Occipital lobe (tissue), 2 donors: ENCODE data around the gene RAB5B. TPM values are rescaled to one million over a fixed set of nuclear protein-coding genes. Genes with fewer than 3 reads are reported as not detected.
"Not testable (repeated sequence)": the region's sequence is repeated elsewhere in the genome, so short reads cannot be mapped to it uniquely, and the experiment has no call there.

ENCODE experiments used
- DNase-seq: peaks from one replicate; lab custom pipeline; 2025; lab: John Stamatoyannopoulos, UW
- total RNA-seq: library from RNA; depleted of rRNA; stranded (reverse); fragments of >200 nt; gene quantifications from one replicate; pipeline ENCODE4 v1.2.3, GENCODE V29; 2014

RAB5B gene
- total RNA-seq, 1 donor from 2014 or later: 37.4 TPM

GRCh38 chr12:55982319-55982936 lies 8.6 kb downstream of the RAB5B start:
- no peak for DNase-seq

DNA sequence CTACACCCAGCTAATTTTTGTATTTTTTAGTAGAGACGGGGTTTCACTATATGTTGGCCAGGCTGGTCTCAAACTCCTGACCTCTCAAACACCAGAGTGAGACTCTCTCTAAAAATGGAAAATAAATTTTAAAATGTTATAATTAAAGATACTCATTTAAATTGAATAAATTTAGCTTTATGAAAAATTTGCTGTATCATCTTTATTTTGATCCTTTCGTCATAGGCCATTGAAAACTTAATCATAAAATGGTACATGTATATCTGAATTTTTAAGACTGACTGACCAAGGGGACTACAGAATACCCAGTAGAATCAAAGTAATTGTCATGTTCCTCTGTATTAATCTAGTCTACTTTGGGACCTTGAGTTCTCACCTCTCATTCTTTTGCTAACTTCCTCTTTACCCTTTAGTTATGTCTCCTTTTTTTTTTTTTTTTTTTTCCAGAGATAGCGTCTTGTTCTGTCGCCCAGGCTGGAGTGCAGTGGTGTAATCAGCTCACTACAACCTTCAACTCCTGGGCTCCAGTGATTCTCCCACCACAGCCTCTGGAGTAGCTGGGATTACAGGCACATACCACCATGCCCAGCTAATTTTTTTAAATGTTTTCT lies 9.5 kb downstream of the RAB5B start:
- DNase-seq: no peak

- no peak for DNase-seq
Observed at GRCh38 chr12:55984861-55985260, 11.0 kb downstream of the RAB5B start.

- DNase-seq: no peak
Observed at GRCh38 chr12:55985341-55985740, 11.5 kb downstream of the RAB5B start.

DNA sequence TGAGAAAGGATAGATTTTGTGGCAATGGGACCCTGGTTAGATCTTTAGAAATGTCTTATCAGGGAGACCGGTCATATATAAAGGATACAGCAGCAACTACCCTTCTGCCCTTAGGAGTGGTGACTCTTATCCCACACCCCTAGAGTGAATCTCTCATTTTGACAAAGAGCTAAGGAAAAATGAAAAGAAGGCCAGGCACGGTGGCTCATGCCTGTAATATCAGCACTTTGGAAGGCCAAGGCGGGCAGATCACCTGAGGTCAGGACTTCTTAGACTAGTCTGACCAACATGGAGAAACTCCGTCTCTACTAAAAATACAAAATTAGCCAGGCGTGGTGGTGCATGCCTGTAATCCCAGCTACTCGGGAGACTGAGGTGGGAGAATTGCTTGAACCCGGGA lies 12.1 kb downstream of the RAB5B start:
- not testable (repeated sequence) for DNase-seq

DNA sequence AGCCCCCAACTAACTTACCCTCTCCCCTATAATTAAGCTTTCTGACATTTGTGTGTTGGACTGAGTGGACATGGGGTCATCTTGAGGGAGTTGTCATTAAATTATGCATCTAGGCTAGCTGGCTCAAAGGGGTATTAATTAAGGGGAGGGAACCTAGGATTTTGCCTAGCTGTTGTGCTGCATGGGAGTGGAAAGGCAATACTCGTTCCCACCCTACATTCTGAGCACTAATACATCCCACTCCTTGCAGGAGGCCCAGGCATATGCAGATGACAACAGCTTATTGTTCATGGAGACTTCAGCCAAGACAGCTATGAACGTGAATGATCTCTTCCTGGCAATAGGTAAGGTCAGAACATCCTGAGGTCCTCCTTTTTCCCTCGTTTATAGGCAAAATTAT lies 17.2 kb downstream of the RAB5B start:
- no peak for DNase-seq

- DNase-seq: no peak
Observed at GRCh38 chr12:55993230-55993853, 19.5 kb downstream of the RAB5B start.

DNA sequence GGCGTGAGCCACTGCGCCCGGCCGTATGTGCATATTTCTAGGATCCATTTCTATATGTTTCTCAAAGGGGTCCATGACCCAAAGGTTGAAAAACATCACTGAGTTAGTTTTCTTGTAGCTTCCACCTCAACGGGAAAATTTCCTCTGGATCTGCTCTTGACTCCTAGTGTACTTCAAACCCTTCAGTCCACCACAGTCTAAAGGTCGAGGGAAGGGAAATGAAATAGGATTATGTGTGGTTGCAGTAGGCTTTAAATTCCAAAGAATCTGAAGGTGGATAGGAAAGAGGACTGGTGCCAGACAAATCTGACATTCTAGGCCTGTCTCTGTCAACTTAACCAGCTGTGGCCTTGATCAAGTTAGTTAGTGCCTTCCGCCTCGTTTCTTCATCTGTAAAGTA lies 21.5 kb downstream of the RAB5B start:
- DNase-seq: no peak

DNA sequence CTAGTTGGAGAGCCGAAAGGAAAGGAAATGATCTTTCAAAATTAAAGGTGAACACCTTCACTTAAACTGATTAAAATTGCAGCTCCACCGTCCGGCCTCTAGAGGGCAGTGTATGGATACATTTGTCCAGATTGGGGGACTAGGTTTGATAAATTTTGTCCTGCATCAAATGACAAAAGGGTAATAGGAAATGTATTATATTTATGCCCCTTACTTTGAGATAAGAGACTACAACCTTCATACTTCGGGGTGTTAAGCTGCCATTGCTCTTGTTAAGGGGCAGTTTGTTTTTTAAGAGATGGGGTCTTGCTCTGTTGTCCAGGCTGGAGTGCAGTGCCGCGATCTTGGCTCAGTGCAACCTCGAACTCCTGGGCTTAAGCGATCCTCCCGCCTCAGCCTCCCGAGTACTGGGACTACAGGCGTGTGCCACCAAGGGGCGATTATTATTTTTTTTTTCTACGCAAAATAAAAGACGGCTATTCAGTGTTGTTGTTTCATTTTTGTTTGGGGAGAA lies 22.4 kb downstream of the RAB5B start:
- peak; percentile 24 for DNase-seq

DNA sequence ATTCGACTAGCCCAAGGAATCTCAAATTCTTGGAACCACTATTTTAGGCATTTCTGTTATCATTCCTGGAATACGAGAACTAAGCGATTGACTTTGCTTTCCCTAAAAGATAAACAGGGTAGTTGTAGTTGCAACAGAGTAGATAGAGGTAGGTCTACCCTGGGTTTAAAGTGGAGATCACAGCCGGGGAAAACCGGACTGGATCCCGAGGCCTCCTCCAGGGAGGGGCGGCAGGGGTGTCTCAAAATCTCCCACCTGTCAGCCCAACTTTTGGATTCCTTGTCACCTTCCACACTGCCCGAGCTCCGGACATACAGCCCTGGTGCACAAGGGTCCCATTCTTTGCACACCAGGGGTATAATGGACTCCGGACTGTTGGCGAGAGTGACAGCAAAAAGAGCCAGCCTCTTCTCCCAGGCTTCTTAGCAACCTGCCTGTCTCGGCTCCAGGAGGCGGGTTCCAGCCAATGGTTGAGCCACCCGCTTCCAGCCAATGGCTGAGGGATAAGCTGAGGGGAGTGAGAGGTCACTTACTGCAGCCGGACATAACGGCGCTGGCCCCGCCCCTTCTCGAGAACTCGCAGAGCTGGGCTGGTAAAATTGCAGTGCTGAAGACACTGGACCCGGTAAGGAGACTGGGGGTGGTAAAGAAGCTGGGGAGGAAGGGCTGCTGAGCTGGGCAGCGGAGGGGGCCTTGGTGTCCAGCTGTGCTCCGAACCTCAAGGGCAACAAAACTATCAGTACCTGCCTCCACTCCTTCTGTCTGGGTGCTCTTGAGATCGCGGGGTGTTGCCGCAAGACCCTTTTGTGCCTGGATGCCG lies 23.0 kb downstream of the RAB5B start, which contains the start of gene SUOX:
Gene SUOX (plus strand): TSS at position 562 of the 820 bp plus-strand sequence. CDS start 4,946 bp downstream, outside the sequence.
- peak; percentile 98 for DNase-seq

- DNase-seq: no peak
Observed at GRCh38 chr12:55997535-55997859, 23.6 kb downstream of the RAB5B start.

DNA sequence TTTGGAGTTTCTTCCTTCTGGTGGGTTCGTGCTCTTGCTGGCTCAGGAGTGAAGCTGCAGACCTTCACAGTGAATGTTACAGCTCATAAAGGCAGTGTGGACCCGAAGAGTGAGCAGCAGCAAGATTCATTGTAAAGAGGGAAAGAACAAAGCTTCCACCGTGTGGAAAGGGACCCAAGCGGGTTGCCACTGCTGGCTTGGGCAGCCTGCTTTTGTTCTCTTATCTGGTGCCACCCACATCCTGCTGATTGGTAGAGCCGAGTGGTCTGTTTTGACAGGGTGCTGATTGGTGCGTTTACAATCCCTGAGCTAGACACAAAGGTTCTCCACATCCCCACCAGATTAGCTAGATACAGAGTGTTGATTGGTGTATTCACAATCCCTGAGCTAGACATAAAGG lies 25.6 kb downstream of the RAB5B start:
- DNase-seq: not testable (repeated sequence)

- DNase-seq: not testable (repeated sequence)
Observed at GRCh38 chr12:55999999-56000540, 26.2 kb downstream of the RAB5B start.

DNA sequence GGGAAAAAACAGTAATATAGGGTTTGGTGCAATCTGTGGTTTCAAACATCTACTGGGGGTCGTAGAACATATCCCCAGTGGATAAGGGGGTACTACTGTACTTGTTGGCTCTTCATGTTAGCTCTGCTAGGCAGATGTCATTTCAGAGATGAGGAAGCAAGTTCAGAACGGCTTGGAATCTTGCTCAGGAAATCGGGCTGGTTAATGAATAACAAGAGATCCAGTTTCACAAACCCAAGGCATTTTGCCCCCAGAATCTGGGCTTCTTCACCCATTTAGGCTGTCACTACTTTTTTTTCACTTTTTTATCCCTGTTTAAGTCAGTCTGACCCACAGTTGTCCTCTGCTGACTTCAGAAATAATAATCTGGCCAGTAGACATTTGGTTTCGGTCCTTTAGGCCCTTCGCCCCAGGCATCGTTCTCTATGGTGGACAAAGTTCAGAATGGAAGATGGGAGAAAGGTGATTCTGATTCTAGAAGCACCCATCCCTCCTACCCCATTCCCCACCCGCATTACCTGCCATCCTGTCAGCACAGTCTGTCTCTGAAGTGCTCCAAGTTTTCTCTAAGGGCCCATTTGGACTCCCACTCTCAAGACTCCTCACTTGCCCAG lies 27.7 kb downstream of the RAB5B start:
- DNase-seq: no peak

DNA sequence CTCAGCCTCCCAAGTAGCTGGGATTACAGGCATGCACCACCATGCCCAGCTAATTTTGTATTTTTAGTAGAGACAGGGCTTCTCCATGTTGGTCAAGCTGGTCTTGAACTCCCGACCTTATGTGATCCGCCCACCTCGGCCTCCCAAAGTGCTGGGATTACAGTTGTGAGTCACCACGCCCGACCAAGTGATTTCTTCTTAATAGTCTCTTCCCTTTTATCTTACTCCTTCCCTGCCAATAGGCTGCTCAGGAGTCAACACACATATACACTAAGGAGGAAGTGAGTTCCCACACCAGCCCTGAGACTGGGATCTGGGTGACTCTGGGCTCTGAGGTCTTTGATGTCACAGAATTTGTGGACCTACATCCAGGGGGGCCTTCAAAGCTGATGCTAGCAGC lies 29.5 kb downstream of the RAB5B start:
- not testable (repeated sequence) for DNase-seq

- no peak for DNase-seq
Observed at GRCh38 chr12:56004211-56004610, 30.3 kb downstream of the RAB5B start.

DNA sequence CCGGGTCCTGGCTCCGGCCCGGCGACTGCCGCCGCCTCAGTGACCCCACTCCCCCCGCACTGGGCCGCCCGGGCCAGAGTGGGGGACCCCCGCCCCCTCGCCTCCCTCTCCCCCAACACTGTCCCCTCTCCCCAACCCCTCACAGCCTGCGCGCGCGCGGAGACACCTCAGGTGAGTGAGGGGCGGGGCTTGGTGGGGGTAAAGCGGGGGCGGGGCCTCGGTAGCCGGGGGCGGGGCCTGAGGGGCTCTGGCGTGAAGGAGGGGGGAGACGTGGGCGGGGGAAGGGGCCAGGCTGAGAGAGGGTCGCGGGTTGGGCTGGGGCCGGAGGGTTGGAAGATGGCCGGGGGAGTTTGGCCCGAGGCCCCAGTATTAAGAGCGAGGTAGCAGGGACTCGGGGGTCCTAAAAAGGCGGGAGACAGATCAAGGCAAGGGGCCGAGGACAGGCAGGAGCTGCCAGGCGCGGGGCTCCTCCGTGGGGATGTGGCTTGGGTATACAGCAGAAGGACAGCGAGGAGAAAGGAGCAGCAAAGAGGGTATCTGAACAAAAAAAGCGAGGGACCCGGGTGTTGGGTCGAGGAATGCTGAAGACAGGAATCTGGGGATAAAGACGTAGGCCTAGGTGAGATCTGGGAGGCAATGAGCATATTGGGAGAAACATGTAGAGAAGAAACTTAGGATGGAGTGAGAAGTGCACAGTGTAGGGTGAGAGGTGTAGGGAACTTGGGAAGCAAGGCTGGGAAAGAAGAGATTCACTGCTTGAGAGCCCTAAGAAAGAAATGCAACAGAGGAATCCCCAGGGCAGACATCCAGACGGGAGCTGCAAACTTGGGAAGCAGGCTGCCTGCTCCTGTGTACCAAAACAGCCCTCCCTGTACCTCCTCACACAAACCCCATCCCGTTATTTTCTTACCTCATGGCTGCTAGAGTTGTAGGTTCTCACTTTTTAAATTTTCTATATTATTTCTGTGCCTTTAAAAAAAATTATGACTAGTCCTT lies 34.0 kb downstream of the RAB5B start:
- peak; percentile 35 for DNase-seq

GRCh38 chr12:56010111-56010570 lies 36.3 kb downstream of the RAB5B start:
- no peak for DNase-seq

- DNase-seq: no peak
Observed at GRCh38 chr12:56011509-56012090, 37.7 kb downstream of the RAB5B start.
